H1 (cell line): ENCODE results near the gene TBX15. TPM values are rescaled to one million over a fixed set of nuclear protein-coding genes. Genes with fewer than 3 reads are reported as not detected.

ENCODE experiments used
- EZH2 ChIP-seq: fragments of 200-600 bp; sonication (generic); IDR thresholded peaks from 2 replicates; pipeline ENCODE4 v1.7.1; 2012; ENCODE audit warnings: low read depth, mild to moderate bottlenecking, moderate library complexity, low read length, inconsistent platforms; ENCODE audit not compliant: severe bottlenecking
- polyA plus RNA-seq, 7 experiments: library from polyadenylated mRNA; depleted of rRNA in 3 of 7; stranded (reverse) in 5 of 7; unstranded in 2 of 7; fragments of >200 nt in 5 of 7; fragments of 200-250 nt in 2 of 7; gene quantifications; 1 replicate in 5 of 7; 2 replicates in 1 of 7; 4 replicates in 1 of 7; pipeline versions ENCODE4 v1.2.1 to v1.2.3, GENCODE V29; 2011 to 2013; ENCODE audit warnings: missing spikeins in 2 of 7, mixed read lengths in 2 of 7
- total RNA-seq: library from RNA; stranded (reverse); fragmentation: NEBNext Ultra II Directional; extraction: Animal tissue kit (Norgen Biotek cat#: 25700); gene quantifications from 2 replicates; pipeline ENCODE4 v1.2.1, GENCODE V29; 2021
- TF ChIP-seq, protein P1 (sequence below): fragments of 300-600 bp; sonication (generic); IDR thresholded peaks from 2 replicates; pipeline ENCODE4 v1.7.1; 2012; ENCODE audit warnings: low read length, moderate library complexity, mild to moderate bottlenecking, inconsistent platforms; ENCODE audit not compliant: insufficient replicate concordance

The TBX15 gene
- total and polyA plus RNA-seq, 2 of the 8 experiments (the other 6 are each of a cell fraction or from before 2014, with no cell fraction given) = 0.14 to 0.24 TPM

DNA sequence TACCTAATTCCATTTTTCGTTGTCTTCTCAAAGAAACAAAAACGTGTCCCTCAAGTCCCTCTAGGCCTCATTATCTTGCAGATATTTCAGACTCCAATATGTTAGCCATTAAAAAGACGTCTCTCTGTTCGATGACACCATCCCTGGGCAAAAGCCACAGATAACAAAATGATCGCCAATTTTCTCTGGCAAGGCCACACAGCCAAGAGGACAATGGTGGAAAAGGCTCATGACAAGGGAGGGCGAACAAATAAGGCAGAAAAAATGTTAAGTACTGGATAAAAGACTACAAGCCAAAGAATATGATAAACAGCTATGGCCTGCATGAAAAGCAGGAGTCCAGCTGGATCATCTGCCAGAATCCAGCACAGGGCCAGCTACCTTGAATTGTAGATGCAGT, 82.9 kb downstream of the TBX15 start (continued):
- TF ChIP-seq, protein P1, sequence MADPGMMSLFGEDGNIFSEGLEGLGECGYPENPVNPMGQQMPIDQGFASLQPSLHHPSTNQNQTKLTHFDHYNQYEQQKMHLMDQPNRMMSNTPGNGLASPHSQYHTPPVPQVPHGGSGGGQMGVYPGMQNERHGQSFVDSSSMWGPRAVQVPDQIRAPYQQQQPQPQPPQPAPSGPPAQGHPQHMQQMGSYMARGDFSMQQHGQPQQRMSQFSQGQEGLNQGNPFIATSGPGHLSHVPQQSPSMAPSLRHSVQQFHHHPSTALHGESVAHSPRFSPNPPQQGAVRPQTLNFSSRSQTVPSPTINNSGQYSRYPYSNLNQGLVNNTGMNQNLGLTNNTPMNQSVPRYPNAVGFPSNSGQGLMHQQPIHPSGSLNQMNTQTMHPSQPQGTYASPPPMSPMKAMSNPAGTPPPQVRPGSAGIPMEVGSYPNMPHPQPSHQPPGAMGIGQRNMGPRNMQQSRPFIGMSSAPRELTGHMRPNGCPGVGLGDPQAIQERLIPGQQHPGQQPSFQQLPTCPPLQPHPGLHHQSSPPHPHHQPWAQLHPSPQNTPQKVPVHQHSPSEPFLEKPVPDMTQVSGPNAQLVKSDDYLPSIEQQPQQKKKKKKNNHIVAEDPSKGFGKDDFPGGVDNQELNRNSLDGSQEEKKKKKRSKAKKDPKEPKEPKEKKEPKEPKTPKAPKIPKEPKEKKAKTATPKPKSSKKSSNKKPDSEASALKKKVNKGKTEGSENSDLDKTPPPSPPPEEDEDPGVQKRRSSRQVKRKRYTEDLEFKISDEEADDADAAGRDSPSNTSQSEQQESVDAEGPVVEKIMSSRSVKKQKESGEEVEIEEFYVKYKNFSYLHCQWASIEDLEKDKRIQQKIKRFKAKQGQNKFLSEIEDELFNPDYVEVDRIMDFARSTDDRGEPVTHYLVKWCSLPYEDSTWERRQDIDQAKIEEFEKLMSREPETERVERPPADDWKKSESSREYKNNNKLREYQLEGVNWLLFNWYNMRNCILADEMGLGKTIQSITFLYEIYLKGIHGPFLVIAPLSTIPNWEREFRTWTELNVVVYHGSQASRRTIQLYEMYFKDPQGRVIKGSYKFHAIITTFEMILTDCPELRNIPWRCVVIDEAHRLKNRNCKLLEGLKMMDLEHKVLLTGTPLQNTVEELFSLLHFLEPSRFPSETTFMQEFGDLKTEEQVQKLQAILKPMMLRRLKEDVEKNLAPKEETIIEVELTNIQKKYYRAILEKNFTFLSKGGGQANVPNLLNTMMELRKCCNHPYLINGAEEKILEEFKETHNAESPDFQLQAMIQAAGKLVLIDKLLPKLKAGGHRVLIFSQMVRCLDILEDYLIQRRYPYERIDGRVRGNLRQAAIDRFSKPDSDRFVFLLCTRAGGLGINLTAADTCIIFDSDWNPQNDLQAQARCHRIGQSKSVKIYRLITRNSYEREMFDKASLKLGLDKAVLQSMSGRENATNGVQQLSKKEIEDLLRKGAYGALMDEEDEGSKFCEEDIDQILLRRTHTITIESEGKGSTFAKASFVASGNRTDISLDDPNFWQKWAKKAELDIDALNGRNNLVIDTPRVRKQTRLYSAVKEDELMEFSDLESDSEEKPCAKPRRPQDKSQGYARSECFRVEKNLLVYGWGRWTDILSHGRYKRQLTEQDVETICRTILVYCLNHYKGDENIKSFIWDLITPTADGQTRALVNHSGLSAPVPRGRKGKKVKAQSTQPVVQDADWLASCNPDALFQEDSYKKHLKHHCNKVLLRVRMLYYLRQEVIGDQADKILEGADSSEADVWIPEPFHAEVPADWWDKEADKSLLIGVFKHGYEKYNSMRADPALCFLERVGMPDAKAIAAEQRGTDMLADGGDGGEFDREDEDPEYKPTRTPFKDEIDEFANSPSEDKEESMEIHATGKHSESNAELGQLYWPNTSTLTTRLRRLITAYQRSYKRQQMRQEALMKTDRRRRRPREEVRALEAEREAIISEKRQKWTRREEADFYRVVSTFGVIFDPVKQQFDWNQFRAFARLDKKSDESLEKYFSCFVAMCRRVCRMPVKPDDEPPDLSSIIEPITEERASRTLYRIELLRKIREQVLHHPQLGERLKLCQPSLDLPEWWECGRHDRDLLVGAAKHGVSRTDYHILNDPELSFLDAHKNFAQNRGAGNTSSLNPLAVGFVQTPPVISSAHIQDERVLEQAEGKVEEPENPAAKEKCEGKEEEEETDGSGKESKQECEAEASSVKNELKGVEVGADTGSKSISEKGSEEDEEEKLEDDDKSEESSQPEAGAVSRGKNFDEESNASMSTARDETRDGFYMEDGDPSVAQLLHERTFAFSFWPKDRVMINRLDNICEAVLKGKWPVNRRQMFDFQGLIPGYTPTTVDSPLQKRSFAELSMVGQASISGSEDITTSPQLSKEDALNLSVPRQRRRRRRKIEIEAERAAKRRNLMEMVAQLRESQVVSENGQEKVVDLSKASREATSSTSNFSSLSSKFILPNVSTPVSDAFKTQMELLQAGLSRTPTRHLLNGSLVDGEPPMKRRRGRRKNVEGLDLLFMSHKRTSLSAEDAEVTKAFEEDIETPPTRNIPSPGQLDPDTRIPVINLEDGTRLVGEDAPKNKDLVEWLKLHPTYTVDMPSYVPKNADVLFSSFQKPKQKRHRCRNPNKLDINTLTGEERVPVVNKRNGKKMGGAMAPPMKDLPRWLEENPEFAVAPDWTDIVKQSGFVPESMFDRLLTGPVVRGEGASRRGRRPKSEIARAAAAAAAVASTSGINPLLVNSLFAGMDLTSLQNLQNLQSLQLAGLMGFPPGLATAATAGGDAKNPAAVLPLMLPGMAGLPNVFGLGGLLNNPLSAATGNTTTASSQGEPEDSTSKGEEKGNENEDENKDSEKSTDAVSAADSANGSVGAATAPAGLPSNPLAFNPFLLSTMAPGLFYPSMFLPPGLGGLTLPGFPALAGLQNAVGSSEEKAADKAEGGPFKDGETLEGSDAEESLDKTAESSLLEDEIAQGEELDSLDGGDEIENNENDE = no peak
- TF ChIP-seq EZH2 = no peak
